Panc1 (cell line): ENCODE measurements around the gene LMTK2.

Source experiments
- POLR2AphosphoS5 ChIP-seq: IDR thresholded peaks from 2 replicates; pipeline ENCODE4 v1.6.1; 2012; ENCODE audit warnings: mild to moderate bottlenecking, low read depth, low read length, moderate library complexity
- TF ChIP-seq, protein P1 (sequence below): fragments of 450-650 bp; IDR thresholded peaks from 2 replicates; pipeline ENCODE4 v1.5.1; 2017; ENCODE audit warnings: mild to moderate bottlenecking
- TF ChIP-seq, protein P2 (sequence below), 2 experiments: IDR thresholded peaks; 2 replicates each; pipeline ENCODE4 v1.6.1; 2011 to 2012; ENCODE audit warnings: low read depth in 2 of 2, control low read depth in 1 of 2, low read length in 1 of 2, mild to moderate bottlenecking in 1 of 2, moderate library complexity in 1 of 2; ENCODE audit not compliant: insufficient read depth in 1 of 2

DNA sequence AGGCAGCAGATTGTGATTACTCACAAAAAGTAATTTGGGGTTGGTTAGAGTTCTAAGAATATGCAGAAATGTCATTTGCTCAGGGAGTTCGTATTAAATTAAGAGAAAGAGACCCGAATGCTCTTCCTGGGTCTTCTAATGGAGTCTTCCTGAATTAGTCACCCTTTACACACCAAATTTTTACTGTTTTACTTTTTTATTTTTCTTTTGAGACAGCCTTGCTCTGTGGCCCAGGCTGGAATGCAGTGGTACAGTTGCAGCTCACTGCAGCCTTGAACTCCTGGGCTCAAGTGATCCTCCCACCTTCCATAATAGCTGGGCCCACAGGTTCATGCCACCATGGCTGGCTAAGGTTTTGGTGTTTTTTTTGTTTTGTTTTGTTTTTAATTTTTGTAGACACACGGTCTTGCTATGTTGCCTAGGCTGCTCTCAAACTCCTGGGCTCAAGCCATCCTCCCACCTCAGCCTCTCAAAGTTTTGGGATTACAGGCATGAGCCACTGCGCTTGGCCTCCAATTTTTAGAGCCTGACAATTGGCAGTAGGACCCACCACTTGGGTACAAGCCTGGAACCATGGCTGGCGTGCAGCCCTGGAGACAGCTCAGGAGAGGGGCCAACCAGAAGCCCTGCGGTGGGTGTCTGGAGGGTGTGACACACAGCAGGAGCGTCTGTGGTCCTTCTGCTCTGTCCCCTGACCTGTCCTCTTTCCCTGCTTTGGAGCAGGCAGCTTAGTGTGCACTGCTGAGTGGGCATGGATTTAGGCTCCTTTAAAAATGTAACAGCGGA is 88.2 kb downstream of the LMTK2 start:
- TF ChIP-seq, protein P1, sequence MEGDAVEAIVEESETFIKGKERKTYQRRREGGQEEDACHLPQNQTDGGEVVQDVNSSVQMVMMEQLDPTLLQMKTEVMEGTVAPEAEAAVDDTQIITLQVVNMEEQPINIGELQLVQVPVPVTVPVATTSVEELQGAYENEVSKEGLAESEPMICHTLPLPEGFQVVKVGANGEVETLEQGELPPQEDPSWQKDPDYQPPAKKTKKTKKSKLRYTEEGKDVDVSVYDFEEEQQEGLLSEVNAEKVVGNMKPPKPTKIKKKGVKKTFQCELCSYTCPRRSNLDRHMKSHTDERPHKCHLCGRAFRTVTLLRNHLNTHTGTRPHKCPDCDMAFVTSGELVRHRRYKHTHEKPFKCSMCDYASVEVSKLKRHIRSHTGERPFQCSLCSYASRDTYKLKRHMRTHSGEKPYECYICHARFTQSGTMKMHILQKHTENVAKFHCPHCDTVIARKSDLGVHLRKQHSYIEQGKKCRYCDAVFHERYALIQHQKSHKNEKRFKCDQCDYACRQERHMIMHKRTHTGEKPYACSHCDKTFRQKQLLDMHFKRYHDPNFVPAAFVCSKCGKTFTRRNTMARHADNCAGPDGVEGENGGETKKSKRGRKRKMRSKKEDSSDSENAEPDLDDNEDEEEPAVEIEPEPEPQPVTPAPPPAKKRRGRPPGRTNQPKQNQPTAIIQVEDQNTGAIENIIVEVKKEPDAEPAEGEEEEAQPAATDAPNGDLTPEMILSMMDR = no peak
- TF ChIP-seq, protein P2, sequence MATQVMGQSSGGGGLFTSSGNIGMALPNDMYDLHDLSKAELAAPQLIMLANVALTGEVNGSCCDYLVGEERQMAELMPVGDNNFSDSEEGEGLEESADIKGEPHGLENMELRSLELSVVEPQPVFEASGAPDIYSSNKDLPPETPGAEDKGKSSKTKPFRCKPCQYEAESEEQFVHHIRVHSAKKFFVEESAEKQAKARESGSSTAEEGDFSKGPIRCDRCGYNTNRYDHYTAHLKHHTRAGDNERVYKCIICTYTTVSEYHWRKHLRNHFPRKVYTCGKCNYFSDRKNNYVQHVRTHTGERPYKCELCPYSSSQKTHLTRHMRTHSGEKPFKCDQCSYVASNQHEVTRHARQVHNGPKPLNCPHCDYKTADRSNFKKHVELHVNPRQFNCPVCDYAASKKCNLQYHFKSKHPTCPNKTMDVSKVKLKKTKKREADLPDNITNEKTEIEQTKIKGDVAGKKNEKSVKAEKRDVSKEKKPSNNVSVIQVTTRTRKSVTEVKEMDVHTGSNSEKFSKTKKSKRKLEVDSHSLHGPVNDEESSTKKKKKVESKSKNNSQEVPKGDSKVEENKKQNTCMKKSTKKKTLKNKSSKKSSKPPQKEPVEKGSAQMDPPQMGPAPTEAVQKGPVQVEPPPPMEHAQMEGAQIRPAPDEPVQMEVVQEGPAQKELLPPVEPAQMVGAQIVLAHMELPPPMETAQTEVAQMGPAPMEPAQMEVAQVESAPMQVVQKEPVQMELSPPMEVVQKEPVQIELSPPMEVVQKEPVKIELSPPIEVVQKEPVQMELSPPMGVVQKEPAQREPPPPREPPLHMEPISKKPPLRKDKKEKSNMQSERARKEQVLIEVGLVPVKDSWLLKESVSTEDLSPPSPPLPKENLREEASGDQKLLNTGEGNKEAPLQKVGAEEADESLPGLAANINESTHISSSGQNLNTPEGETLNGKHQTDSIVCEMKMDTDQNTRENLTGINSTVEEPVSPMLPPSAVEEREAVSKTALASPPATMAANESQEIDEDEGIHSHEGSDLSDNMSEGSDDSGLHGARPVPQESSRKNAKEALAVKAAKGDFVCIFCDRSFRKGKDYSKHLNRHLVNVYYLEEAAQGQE (IDR thresholded peaks at IDR 0.05; ENCODE audit: insufficient read depth in 1 of 2, low read depth in 2 of 2, low read length in 1 of 2) = no peak
- TF ChIP-seq POLR2AphosphoS5 = no peak
